Kidney (tissue), 14 donors: ENCODE measurements around the gene PHACTR3. TPM values are rescaled to one million over a fixed set of nuclear protein-coding genes. Genes with fewer than 3 reads are reported as not detected.

Source experiments
- DNase-seq, 5 donors: peaks; one replicate each; pipeline ENCODE4 v3.0.0-alpha.2; 2013 to 2020
- FAIRE-seq: peaks from 2 replicates; lab custom pipeline; 2012; peaks lifted over from hg19 to GRCh38; lab: Jason Lieb, UNC
- H3K27ac ChIP-seq, 2 donors: one replicate each; pipeline ENCODE4 v1.7.0; 2013; ENCODE audit warnings: low read depth in 2 of 2, low read length in 2 of 2, inconsistent platforms in 1 of 2
- H3K27me3 ChIP-seq: one replicate; pipeline ENCODE4 v1.7.1; 2013; ENCODE audit warnings: low read length, inconsistent platforms; ENCODE audit not compliant: control insufficient read depth, insufficient read depth
- H3K36me3 ChIP-seq, 3 donors: one replicate each; pipeline versions ENCODE4 v1.7.0 to v1.7.1; 2013; ENCODE audit warnings: low read length in 3 of 3, control low read depth in 1 of 3, inconsistent platforms in 1 of 3; ENCODE audit not compliant: insufficient read depth in 3 of 3, control insufficient read depth in 2 of 3
- H3K4me1 ChIP-seq, 3 donors: one replicate each; pipeline versions ENCODE4 v1.7.0 to v1.7.1; 2013; ENCODE audit warnings: low read length in 3 of 3, inconsistent platforms in 1 of 3, low read depth in 1 of 3; ENCODE audit not compliant: control insufficient read depth in 2 of 3, insufficient read depth in 2 of 3
- H3K4me3 ChIP-seq, 3 donors: one replicate each; pipeline versions ENCODE4 v1.7.0 to v1.8.1; 2013; ENCODE audit warnings: low read length in 3 of 3, control low read depth in 1 of 3, inconsistent platforms in 1 of 3
- H3K9ac ChIP-seq, 3 donors: one replicate each; pipeline versions ENCODE4 v1.7.0 to v1.7.1; 2013; ENCODE audit warnings: low read length in 3 of 3, control low read depth in 1 of 3, inconsistent platforms in 1 of 3
- H3K9me3 ChIP-seq, 3 donors: one replicate each; pipeline versions ENCODE4 v1.7.0 to v1.7.1; 2013; ENCODE audit warnings: low read length in 3 of 3, control low read depth in 1 of 3, inconsistent platforms in 1 of 3; ENCODE audit not compliant: control insufficient read depth in 2 of 3, insufficient read depth in 1 of 3
- CTCF ChIP-seq: IDR thresholded peaks from 3 replicates; pipeline ENCODE4 v1.5.1; 2012; ENCODE audit warnings: mild to moderate bottlenecking, moderate library complexity, borderline replicate concordance; ENCODE audit not compliant: insufficient read depth; ENCODE audit errors: extremely low read depth
- intact Hi-C: fragments of 100-400 bp; cut with DNase I; formaldehyde crosslinking; loops from one replicate; pipeline ENCODE4 v1.11.1; 2022
- polyA plus RNA-seq: library from polyadenylated mRNA; stranded (reverse); fragments of 350-450 nt; fragmentation: Illumina TruSeq; extraction: RNeasy Lipid Tissue Mini Kit (QIAGEN cat#74804); gene quantifications from one replicate; pipeline ENCODE4 v1.2.3, GENCODE V29; 2014; ENCODE audit warnings: low read depth, low replicate concordance; ENCODE audit not compliant: insufficient read depth
- total RNA-seq: library from RNA; stranded (reverse); fragmentation: NEBNext Ultra II Directional; extraction: Animal tissue kit (Norgen Biotek cat#: 25700); gene quantifications from one replicate; pipeline ENCODE4 v1.2.1, GENCODE V29; 2021
- donor health status: control.
- donor health status: control.
- donor health status: control.
- donor health status: control.
- donor health status: control.
- donor health status: DM: yes; HTN: yes; CAD: no.
- donor health status: Normal renal cell carcinoma (clear cell type).

PHACTR3 gene
- total and polyA plus RNA-seq, 2 donors from 2014 or later = 1.7 to 12.3 TPM

- no peak for TF ChIP-seq CTCF
- Histone ChIP-seq H3K4me1 (no peaks in the 10 kb centered on the region), H3K9ac (no peak overlapping the region), H3K4me3 (no peak overlapping the region), H3K27me3 (no peaks in the 10 kb centered on the region), H3K27ac (no peak overlapping the region), H3K9me3 (no peaks in the 10 kb centered on the region), H3K36me3 (no peaks in the 10 kb centered on the region)
- intact Hi-C loops = no loop called here
- no peak for DNase-seq
- no peak for FAIRE-seq
Measured at GRCh38 chr20:59864726-59865125, 260.4 kb downstream of the PHACTR3 start.

DNA sequence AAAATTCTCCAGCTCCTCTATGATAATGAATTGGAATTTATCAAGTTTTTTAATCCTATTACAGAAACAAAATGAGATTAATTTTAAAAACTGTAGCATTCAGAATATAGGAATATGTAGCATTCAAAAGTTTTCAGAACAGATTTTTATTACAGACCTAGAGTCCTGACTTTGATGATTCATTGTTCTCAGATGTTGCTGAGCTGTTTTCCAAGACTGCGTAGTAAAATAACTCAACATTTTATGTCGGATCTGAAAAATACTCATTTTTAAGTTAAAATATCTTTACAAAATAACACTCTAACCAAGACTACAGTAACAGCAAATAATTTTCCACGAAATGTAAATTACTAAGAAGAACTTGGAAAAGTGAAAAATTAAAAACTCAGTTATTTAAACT lies 262.0 kb downstream of the PHACTR3 start:
- intact Hi-C loops = no loop called here
- Histone ChIP-seq H3K9ac (no peak overlapping the region), H3K4me1 (no peaks in the 10 kb centered on the region), H3K4me3 (no peak overlapping the region), H3K36me3 (no peaks in the 10 kb centered on the region), H3K27me3 (no peaks in the 10 kb centered on the region), H3K9me3 (no peaks in the 10 kb centered on the region), H3K27ac (no peak overlapping the region)
- DNase-seq = peak in 2 of 5 donors; percentile 4 to 24
- no peak for FAIRE-seq
- TF ChIP-seq CTCF = no peak

GRCh38 chr20:59871096-59871495 lies 266.8 kb downstream of the PHACTR3 start:
- H3K9me3 ChIP-seq = no peaks in the 10 kb centered on the region
- no peaks in the 10 kb centered on the region for H3K36me3 ChIP-seq
- no peaks in the 10 kb centered on the region for H3K27me3 ChIP-seq
- no peak for TF ChIP-seq CTCF
- H3K4me3 ChIP-seq = no peak overlapping the region
- H3K9ac ChIP-seq = no peak overlapping the region
- H3K4me1 ChIP-seq = no peaks in the 10 kb centered on the region
- DNase-seq (no peak), FAIRE-seq (no peak)
- H3K27ac ChIP-seq = no peak overlapping the region
- intact Hi-C loops = no loop called here

- Histone ChIP-seq H3K27me3 (no peaks in the 10 kb centered on the region), H3K27ac (no peak overlapping the region), H3K9ac (no peak overlapping the region), H3K4me1 (no peaks in the 10 kb centered on the region), H3K36me3 (no peaks in the 10 kb centered on the region), H3K4me3 (no peak overlapping the region), H3K9me3 (no peaks in the 10 kb centered on the region)
- DNase-seq (no peak), FAIRE-seq (no peak)
- TF ChIP-seq CTCF = no peak
- intact Hi-C loops = no loop called here
Measured at GRCh38 chr20:59873409-59873808, 269.1 kb downstream of the PHACTR3 start.
